DOHH2 (cell line): ENCODE measurements around the gene EIF4EBP3.

ENCODE experiments used
- CTCF ChIP-seq: fragments of 200-600 bp; sonication (generic); IDR thresholded peaks from one replicate; pipeline ENCODE4 v1.5.1; 2014; ENCODE audit warnings: antibody characterized with exemption, mild to moderate bottlenecking, low read depth, low read length; ENCODE audit not compliant: poor library complexity, severe bottlenecking
- EZH2phosphoT487 ChIP-seq: fragments of 200-600 bp; sonication (generic); IDR thresholded peaks from 2 replicates; pipeline ENCODE4 v1.6.1; 2017; ENCODE audit warnings: borderline replicate concordance, mild to moderate bottlenecking, antibody characterized with exemption, low read length, moderate library complexity, mixed read lengths

- TF ChIP-seq CTCF (no peak), EZH2phosphoT487 (no peak)
These were observed 11.1 kb downstream of the EIF4EBP3 start for GRCh38 chr5:140558542-140558941.
